Measurements from ENCODE around the gene ARF1.

DNA sequence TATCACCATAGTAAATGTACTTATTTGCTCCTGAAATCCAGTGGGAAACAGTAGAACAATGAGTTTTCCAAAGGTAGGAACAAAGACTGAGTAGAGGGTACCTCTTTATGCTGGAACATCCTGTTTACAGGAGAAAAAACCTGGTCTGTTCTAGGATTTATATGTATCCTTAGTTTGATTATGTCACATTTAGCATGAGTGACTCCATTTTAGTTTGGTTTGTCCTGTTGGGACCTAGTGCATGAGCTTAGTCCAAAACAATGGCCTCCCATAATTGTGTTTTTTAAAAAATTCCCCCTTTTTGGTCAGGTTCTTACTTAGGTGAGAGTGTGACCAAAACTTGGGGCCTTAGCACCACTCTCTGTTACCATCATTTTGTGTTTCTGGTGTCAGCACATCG, 30.1 kb downstream of the ARF1 start:
- TF ChIP-seq, protein P1, sequence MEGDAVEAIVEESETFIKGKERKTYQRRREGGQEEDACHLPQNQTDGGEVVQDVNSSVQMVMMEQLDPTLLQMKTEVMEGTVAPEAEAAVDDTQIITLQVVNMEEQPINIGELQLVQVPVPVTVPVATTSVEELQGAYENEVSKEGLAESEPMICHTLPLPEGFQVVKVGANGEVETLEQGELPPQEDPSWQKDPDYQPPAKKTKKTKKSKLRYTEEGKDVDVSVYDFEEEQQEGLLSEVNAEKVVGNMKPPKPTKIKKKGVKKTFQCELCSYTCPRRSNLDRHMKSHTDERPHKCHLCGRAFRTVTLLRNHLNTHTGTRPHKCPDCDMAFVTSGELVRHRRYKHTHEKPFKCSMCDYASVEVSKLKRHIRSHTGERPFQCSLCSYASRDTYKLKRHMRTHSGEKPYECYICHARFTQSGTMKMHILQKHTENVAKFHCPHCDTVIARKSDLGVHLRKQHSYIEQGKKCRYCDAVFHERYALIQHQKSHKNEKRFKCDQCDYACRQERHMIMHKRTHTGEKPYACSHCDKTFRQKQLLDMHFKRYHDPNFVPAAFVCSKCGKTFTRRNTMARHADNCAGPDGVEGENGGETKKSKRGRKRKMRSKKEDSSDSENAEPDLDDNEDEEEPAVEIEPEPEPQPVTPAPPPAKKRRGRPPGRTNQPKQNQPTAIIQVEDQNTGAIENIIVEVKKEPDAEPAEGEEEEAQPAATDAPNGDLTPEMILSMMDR (IDR thresholded peaks at IDR 0.05), result no peak
- TF ChIP-seq POLR2A (IDR thresholded peaks at IDR 0.05) (no peak), POLR2AphosphoS5 (IDR thresholded peaks at IDR 0.05; ENCODE audit: insufficient read depth in 1 of 2, low read depth in 1 of 2) (no peak)
